MM.1S (cell line): Measurements from ENCODE around the gene CACNA1G.

ENCODE experiments used
- EZH2 ChIP-seq: fragments of 300-600 bp; sonication (generic); optimal IDR thresholded peaks from 2 replicates; pipeline ENCODE3; 2017; ENCODE audit warnings: low read depth, mild to moderate bottlenecking, antibody characterized with exemption, low read length, mixed read lengths
- EZH2phosphoT487 ChIP-seq: fragments of 300-600 bp; sonication (generic); IDR thresholded peaks from 2 replicates; pipeline ENCODE4 v1.6.1; 2018; ENCODE audit warnings: antibody characterized with exemption, low read length
- TF ChIP-seq, protein P1 (sequence below): fragments of 300-600 bp; sonication (generic); IDR thresholded peaks from 2 replicates; pipeline ENCODE4 v1.5.1; 2016; ENCODE audit warnings: antibody characterized with exemption, low read length, mixed read lengths

- TF ChIP-seq EZH2 (no peak), EZH2phosphoT487 (no peak)
- TF ChIP-seq, protein P1, sequence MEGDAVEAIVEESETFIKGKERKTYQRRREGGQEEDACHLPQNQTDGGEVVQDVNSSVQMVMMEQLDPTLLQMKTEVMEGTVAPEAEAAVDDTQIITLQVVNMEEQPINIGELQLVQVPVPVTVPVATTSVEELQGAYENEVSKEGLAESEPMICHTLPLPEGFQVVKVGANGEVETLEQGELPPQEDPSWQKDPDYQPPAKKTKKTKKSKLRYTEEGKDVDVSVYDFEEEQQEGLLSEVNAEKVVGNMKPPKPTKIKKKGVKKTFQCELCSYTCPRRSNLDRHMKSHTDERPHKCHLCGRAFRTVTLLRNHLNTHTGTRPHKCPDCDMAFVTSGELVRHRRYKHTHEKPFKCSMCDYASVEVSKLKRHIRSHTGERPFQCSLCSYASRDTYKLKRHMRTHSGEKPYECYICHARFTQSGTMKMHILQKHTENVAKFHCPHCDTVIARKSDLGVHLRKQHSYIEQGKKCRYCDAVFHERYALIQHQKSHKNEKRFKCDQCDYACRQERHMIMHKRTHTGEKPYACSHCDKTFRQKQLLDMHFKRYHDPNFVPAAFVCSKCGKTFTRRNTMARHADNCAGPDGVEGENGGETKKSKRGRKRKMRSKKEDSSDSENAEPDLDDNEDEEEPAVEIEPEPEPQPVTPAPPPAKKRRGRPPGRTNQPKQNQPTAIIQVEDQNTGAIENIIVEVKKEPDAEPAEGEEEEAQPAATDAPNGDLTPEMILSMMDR: no peak
These were observed 10.0 kb downstream of the CACNA1G start for GRCh38 chr17:50570528-50570927.
